GM18909 (cell line): ENCODE results near the gene SRCIN1.
"Not testable (repeated sequence)": the region's sequence is repeated elsewhere in the genome, so short reads cannot be mapped to it uniquely, and the experiment has no call there.

Source experiments
- ATAC-seq: cut with Tn5 transposase; IDR thresholded peaks from one replicate; pipeline ENCODE4 v1.9.1; 2021; ENCODE audit warnings: mild to moderate bottlenecking; ENCODE audit not compliant: unreplicated experiment, poor library complexity

The SRCIN1 gene

GRCh38 chr17:38492067-38493040 is 113.4 kb downstream of the SRCIN1 start:
- not testable (repeated sequence) for ATAC-seq

GRCh38 chr17:38491346-38492066 is 114.2 kb downstream of the SRCIN1 start:
- not testable (repeated sequence) for ATAC-seq

GRCh38 chr17:38489774-38490173 is 116.0 kb downstream of the SRCIN1 start:
- ATAC-seq = not testable (repeated sequence)

GRCh38 chr17:38485681-38486298 is 120.0 kb downstream of the SRCIN1 start:
- not testable (repeated sequence) for ATAC-seq

GRCh38 chr17:38485146-38485468 is 120.6 kb downstream of the SRCIN1 start:
- no peak for ATAC-seq

GRCh38 chr17:38484242-38485145 is 121.3 kb downstream of the SRCIN1 start:
- ATAC-seq = not testable (repeated sequence)

- not testable (repeated sequence) for ATAC-seq
Measured at GRCh38 chr17:38482700-38483043, 123.1 kb downstream of the SRCIN1 start.

- not testable (repeated sequence) for ATAC-seq
Measured at GRCh38 chr17:38482039-38482699, 123.6 kb downstream of the SRCIN1 start.
